Stimulated activated CD4-positive, alpha-beta T cell treated with anti-CD3 and anti-CD28 coated beads, Interleukin-15, amount 100 ng/mL, for 1 hour (primary cell): ENCODE data around the gene RANBP3.
"Not testable (repeated sequence)": the region's sequence is repeated elsewhere in the genome, so short reads cannot be mapped to it uniquely, and the experiment has no call there.

Source experiments
- DNase-seq, 2 donors: peaks; one replicate each; pipeline ENCODE4 v3.0.0-alpha.2; 2020; ENCODE audit warnings: low read depth in 1 of 2, low spot score in 1 of 2

RANBP3 gene, protein sequence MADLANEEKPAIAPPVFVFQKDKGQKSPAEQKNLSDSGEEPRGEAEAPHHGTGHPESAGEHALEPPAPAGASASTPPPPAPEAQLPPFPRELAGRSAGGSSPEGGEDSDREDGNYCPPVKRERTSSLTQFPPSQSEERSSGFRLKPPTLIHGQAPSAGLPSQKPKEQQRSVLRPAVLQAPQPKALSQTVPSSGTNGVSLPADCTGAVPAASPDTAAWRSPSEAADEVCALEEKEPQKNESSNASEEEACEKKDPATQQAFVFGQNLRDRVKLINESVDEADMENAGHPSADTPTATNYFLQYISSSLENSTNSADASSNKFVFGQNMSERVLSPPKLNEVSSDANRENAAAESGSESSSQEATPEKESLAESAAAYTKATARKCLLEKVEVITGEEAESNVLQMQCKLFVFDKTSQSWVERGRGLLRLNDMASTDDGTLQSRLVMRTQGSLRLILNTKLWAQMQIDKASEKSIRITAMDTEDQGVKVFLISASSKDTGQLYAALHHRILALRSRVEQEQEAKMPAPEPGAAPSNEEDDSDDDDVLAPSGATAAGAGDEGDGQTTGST

DNA sequence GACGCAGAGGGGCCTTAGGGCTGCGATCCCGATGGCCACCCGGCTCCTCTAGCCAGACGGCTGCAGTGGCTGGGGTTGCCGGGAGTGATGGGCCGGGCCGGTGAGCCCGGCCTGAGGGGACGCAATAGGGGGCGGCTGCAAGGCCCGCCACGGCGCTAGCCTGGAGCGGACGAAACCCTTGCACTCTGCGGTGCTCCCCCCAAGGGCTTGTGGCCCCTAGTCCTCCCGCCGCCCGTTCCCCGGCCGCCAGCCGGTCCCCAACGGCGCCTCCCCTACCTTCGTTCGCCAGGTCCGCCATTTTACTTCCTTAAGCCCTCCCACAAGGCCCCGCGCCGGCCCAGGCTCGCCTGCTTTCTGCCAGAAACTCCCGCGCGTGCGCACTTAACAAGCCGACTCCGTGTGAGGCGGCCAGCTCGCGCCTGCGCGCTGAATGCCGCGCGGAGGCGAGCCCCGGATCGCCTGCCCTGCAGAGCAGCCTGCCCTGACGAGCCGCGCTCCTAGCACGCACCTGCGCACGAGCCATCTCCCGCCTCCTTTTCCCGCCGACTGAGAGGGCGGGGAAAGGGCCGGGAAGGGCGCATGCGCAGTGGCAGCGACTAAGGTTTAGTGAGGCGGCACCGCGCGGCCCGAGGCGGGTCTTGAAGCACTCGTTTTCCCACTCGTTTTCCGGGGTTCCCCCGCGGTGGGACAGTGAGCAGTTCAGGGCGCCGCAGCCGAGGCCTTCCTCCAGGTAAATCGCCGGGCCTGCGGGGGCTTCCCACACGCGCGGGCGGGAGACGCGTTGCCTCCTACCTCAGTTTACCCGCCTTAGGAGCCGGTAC lies at the start of gene RANBP3:
TSS of gene RANBP3 (minus strand) at position 356 of the 821 bp plus-strand sequence. CDS start at position 298, 58 bp downstream.
- peak; percentile 95 to 97 for DNase-seq

- no peak for DNase-seq
Measured at GRCh38 chr19:6026390-6027227, 48.7 kb upstream of the RANBP3 start.

GRCh38 chr19:6024756-6025155 lies 46.8 kb upstream of the RANBP3 start:
- not testable (repeated sequence) for DNase-seq

DNA sequence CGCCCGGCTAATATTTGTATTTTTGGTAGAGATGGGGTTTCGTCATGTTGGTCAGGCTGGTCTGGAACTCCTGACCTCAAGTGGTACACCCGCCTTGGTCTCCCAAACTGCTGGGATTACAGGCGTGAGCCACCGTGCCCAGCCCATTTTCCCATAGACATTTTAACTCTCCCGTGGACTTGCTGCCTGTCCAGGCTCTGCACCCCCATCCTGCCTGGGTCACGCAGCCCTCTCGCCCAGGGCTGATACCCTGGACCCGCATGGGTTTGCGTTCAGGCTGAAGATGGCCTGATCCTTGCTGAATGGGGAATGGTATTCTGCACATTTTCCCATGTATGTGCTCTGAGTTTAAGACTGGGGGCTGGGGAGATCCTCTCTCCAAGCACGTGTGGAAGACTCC lies 46.0 kb upstream of the RANBP3 start:
- no peak for DNase-seq

DNA sequence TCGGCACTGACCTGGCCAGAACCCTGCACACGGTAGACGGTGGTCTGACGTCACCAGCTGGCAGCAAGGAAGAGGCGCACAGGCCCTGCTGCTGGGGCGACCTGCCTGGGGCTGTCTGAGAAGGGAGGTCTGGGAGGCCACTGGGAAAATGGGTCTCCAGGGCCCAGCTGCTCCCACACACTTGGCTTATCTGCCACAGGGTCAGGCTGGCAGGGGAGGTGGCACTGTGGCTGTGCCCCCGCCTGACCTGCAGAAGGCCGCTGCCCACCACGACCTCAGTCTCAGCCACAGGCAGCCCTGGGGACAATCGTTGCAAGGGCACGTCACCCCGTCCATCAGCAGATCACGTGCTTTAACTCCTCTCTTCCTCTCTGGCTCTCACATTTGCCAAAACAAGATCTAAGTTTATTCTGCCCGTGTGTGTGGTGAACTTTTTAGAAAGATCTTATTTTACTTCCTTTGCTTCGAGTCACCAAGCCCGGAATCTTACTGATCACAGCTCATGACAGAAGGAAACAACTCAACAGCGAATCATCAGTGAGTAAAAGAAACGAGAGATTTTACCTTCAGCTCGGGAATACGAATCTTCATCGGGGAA lies 45.2 kb upstream of the RANBP3 start:
- DNase-seq = no peak

- no peak for DNase-seq
Measured at GRCh38 chr19:6022570-6023064, 44.7 kb upstream of the RANBP3 start.

DNA sequence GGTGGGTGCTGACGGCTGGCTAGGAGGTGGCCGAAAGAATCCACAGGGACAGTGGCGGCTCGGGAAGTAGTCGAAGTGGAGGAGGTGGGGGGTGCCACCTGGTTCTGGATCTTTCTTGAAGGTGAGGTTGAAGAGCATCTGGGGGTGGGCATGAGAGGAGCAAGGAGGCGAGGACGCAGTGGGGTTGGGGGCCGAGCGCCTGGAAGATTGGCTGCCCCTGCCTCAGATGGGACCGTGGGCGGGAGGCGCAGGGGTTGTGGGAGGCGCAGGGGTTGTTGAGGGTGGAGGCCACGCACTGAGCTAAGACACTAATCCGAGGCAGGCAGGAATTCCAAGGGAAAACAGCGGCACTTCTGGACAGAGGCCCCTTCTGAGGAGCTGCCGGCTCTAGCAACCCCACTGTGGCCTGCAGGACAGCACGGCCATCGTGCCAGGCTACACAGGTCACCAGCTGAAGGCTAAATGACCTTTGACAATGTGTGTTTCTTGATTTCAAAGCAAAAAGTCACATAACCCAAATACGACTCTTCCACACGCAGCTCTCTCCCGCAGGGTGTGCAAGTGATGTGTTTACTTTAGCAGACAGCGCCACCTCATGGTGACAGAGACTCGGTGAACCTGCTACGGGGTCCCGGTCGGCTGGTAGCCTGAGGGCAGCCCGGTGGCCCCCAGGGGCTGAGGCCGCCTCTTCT lies 44.1 kb upstream of the RANBP3 start:
- peak; percentile 45 to 49 for DNase-seq

GRCh38 chr19:6020972-6021805 lies 43.2 kb upstream of the RANBP3 start:
- DNase-seq = no peak

DNA sequence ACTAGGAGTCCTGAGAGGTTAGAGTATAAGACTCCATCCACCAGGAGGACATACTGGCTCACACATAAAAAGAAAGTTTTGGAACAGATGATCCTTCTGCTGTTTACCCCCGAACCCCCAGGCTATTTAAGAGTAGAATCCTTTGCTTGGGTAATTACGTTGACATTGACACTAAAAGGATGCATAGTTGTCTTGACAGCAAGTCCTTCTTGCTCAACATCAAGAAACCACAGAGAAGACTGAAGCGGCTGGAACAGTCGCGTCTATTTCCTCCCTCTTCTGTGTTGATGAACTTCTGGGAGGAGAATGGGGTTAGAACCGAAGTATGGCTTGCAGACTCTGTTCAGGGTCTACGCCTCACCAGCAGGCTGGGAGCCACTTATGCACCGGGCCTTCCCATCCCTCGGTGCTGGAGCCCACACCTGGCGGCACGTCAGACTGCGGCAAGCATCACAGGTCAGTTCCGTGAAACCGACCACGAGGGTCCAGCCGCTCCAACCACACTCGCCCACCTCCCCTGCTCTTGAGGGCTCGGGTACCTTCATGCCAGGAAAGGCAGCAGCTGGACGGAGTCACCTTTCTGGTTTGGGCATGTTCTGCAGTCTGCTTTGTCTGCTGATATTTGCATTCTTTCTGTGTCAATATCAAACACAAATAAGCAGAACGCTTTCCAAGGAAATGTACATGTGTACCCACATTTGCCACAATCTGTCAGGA lies 42.4 kb upstream of the RANBP3 start:
- no peak for DNase-seq

- DNase-seq = no peak
Measured at GRCh38 chr19:6018786-6019185, 40.8 kb upstream of the RANBP3 start.

- DNase-seq = no peak
Measured at GRCh38 chr19:6017576-6017975, 39.6 kb upstream of the RANBP3 start.

DNA sequence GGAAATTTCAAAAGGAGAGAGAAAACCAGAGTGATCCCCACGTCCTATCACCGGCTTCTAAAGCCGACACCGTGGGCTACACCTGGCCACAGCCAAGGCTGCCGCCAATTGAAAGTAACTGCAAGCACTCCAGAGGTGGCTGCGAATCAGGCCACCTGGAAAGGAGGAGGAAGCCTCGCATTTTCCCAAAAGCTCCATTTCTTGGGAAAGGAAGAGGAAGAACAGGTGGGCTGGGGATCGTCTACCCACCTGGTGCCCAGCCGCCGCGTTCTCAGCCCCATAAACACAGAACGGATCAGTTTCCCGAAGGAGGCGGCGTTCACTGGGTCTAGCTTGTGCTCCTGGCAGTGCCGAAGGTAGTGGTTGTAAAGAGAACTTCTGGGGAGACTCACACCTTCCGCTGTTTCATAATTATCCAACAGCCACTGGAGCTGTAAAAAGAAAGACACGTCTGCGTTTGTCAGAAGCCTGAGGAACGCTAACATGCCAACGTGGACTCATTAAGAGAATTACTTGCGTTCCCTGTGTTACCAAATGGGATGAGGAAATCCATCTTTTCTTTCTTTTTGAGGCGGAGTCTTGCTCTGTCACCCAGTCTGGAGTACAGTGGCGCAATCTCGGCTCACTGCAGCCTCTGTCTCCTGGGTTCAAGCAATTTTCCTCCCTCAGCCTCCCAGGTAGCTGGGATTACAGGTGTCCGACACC lies 38.1 kb upstream of the RANBP3 start:
- DNase-seq = no peak

DNA sequence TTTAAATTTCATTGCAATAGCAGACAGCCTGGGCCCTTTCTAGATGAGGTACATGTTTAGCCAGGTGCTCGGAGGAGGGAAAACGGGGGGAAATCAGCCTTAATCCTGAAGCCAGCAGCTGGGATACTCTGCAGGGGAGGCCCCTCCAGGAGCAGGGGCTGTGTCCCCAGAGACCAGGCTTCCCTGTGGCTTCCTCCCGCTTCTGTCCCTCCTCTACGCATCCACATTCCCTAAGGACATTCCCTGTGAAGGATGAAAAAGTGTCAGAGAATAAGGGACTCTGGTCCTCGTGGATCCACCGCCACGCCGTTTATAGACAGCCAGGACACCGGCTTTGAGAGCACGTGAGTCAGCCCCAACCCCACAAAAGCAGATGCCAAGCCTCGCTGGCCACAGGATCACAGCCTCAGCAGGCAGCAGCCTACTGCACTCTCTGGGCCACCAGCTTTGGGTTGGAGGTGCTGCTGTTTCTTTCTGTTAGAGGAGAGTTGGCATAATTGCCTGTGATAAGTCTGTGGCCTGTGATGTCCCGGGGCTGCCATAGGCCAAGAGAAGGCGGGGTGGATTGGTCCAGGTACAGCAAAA lies 36.7 kb upstream of the RANBP3 start:
- no peak for DNase-seq

- DNase-seq = no peak
Measured at GRCh38 chr19:6012426-6013170, 34.7 kb upstream of the RANBP3 start.

DNA sequence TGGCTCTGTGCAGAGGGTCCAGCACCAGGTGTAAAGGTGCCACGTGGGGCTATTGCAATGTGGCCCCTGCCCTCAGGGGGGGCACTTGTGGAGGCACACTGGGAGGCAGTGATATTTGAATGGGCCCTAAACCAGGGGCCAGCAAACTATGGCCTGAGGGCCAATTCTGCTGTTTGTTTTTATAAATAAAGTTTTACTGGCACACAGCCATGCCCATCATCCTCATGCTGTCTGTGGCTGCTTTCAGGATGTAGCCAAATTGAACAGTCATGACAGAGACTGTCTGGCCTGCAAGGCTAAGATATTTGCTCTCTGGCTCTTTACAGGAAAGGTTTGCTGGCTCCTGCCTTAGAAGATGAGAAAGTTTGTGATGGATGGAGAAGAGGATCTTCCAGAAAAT lies 33.9 kb upstream of the RANBP3 start:
- no peak for DNase-seq

- DNase-seq = no peak
Measured at GRCh38 chr19:6011206-6011605, 33.3 kb upstream of the RANBP3 start.

- no peak for DNase-seq
Measured at GRCh38 chr19:6010107-6010506, 32.2 kb upstream of the RANBP3 start.
